HG03045 (cell line): ENCODE data around the gene SULF2.

ENCODE experiments used
- ATAC-seq: cut with Tn5 transposase; IDR thresholded peaks from one replicate; pipeline ENCODE4 v1.9.1; 2021; ENCODE audit warnings: mild to moderate bottlenecking, moderate library complexity; ENCODE audit not compliant: unreplicated experiment

SULF2 gene

GRCh38 chr20:47659904-47660601 is 125.2 kb downstream of the SULF2 start:
- ATAC-seq = no peak

DNA sequence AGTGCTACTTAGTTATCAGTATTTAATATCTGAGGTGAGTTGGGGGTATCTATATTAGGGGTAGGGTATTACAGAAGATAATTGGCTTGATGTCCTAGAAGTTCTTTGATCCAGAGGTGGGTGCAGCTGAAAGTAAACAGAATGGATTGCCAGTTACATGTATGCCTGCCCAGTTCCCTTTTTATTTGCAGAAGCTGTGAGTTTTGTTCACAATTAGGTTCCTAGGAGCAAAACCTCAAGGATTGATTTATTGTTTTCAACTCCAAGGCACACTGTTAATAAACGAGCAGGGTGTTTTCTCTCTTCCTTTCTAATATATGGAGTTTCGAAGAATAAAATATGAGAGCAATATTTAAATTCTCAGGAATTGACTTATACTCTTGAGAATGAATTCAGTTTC is 129.0 kb downstream of the SULF2 start:
- ATAC-seq = no peak

DNA sequence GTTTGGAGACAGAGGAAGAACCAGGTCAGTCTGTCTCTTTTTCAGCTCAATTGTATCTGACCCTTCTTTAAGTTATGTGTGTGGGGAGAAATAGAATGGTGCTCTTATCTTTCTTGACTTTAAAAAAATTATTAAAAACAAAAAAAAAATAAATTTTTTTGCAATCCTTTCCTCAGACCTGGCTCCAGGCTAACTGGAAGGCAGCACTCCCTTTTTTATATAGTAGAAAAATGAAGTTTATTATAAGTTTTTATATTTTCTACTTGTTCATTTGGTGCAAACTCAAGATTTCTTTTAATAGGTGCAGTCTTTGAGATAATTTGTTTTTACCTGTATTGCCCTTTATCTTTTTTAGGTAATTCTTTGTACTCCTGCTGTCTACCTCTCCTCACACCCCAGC is 129.6 kb downstream of the SULF2 start:
- no peak for ATAC-seq

DNA sequence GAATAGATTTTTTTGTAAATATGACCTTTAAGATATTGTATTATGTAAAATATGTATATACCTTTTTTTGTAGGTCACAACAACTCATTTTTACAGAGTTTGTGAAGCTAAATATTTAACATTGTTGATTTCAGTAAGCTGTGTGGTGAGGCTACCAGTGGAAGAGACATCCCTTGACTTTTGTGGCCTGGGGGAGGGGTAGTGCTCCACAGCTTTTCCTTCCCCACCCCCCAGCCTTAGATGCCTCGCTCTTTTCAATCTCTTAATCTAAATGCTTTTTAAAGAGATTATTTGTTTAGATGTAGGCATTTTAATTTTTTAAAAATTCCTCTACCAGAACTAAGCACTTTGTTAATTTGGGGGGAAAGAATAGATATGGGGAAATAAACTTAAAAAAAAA is 130.9 kb downstream of the SULF2 start:
- ATAC-seq = no peak

GRCh38 chr20:47653869-47654268 is 131.4 kb downstream of the SULF2 start:
- no peak for ATAC-seq

DNA sequence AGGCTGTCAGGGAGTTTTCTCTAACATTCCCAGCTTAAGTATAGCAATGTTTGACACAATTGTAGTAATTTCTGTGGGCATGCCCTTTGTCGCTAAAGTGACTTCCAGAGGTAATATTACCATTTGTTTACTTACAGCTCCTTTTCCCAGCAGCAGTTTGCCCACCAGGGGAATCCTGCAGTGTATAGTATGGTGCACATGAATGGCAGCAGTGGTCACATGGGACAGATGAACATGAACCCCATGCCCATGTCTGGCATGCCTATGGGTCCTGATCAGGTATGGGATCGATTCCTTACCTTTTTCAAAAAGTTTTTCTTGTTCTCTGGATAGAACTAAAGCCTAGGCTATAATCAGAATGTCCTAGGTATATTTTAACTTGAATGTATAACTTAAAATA is 132.5 kb downstream of the SULF2 start:
- ATAC-seq = no peak

GRCh38 chr20:47652301-47652700 is 133.0 kb downstream of the SULF2 start:
- ATAC-seq = no peak

DNA sequence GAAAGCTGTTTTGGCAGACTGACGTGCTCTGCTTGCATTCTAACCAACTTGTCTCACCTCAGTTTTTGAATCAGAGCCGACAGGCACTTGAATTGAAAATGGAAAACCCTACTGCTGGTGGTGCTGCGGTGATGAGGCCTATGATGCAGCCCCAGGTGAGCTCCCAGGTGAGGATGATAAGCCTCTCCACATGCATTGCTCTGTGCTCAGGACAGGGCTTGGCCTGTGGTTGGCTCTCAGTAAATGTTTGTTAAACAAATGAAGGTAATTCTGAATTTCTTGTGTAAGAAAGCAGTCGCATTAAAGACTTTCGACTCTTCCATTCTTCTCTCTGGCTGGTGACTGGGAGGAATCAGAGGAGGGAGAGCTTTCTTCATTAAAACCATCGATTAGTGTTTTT is 136.3 kb downstream of the SULF2 start:
- ATAC-seq = no peak

DNA sequence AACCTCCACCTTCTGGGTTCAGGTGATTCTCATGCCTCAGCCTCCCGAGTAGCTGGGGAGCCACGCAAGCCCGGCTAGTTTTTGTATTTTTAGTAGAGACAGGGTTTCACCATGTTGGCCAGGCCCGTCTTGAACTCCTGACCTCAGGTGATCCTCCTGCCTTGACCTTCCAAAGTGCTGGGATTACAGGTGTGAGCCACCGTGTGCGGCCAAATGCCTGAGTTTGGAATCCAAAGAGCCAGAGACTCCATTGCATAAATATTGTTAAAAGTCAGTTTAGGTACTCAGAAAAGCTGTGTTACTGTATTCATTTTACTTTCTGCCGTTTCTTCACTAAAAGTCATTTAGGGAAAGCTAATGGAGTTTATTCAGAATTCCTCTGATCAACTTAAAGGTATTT is 137.3 kb downstream of the SULF2 start:
- no peak for ATAC-seq

- no peak for ATAC-seq
Observed at GRCh38 chr20:47645632-47646031, 139.6 kb downstream of the SULF2 start.

DNA sequence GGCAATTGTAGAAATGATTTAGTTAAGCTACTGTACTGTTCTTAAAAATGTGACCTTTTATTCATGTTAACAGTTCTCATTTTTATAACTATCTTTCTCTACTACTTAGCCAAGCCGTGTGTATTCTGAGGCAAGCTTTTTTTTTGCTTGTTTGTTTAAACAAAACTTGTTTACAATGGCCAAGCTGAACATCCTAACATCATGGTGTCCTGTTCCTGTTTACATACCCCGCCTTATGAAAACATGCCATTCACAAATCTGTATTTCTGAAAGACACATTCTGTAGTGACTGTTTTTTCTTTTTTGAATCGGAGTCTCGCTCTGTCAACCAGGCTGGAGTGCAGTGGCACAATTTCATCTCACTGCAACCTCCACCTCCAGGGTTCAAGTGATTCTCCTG is 142.7 kb downstream of the SULF2 start:
- ATAC-seq = no peak

- ATAC-seq = no peak
Observed at GRCh38 chr20:47642118-47642517, 143.2 kb downstream of the SULF2 start.

GRCh38 chr20:47638851-47639250 is 146.4 kb downstream of the SULF2 start:
- no peak for ATAC-seq

DNA sequence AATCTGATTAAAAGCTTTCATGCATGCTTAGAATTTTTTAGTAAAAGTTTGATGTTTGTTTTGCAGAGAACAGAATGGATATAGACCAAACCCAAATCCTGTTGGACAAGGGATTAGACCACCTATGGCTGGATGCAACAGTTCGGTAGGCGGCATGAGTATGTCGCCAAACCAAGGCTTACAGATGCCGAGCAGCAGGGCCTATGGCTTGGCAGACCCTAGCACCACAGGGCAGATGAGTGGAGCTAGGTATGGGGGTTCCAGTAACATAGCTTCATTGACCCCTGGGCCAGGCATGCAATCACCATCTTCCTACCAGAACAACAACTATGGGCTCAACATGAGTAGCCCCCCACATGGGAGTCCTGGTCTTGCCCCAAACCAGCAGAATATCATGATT is 150.0 kb downstream of the SULF2 start:
- no peak for ATAC-seq

GRCh38 chr20:47631078-47631477 is 154.2 kb downstream of the SULF2 start:
- no peak for ATAC-seq

- no peak for ATAC-seq
Observed at GRCh38 chr20:47629907-47630306, 155.4 kb downstream of the SULF2 start.

- no peak for ATAC-seq
Observed at GRCh38 chr20:47627540-47627939, 157.7 kb downstream of the SULF2 start.

DNA sequence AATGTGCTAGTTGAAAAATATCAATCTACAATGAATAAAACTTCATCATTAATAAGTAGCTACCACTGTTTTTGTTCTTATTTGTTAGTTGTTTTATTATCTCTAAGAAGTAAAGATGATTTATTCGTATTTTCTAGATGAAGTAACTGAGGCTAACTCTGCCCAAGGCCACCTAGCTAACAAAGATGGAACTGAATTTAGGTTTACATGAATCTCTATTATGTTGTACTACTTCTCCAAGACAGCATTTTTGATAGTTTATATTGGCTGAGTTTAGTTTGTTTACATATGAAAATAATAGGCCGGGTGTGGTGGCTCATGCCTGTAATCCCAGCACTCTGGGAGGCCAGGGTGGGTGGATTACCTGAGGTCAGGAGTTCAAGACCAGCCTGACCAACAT is 162.1 kb downstream of the SULF2 start:
- no peak for ATAC-seq

GRCh38 chr20:47622118-47622665 is 163.1 kb downstream of the SULF2 start:
- no peak for ATAC-seq

DNA sequence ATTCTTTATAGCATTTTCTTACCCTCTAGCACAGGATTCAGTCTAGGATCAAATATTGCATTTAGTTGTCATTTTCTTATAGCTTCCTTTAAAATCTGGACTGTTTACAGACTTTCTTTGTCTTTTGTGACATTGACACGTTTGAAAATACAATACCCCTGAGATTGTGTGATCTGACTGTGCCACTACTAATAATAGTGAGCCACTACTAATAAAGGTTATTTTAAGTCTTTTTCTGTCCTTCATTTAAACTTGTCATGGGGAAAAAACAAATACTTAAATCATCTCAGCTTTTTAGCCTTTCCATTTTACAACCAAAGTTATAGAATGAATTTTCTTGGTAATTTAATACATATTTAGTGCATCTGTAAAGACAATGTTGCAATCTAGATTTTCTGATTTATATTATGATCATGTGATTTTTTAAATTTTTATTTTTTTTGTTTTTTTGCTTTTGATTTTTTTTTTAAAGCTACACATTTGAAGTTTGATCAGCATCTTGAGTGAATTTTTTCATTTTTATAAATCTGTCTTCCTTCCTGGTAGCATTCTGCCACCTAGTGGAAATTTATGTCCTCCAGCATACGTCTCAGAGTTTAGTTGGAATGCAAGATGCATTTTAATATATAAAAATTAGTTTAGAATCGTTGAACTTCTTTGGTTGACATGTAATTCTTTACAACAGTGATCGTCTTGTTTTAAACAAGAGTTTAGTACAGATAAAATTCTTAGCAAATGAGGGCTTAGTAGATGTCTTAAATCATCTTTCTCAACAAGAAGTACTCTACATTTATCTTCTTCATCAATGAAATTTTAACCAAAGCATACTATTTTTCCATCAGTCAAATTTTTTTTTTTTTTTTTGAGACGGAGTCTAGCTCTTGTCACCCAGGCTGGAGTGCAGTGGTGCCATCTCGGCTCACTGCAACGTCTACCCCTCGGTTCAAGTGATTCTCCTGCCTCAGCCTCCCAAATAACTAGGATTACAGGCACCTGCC is 164.2 kb downstream of the SULF2 start:
- no peak for ATAC-seq

DNA sequence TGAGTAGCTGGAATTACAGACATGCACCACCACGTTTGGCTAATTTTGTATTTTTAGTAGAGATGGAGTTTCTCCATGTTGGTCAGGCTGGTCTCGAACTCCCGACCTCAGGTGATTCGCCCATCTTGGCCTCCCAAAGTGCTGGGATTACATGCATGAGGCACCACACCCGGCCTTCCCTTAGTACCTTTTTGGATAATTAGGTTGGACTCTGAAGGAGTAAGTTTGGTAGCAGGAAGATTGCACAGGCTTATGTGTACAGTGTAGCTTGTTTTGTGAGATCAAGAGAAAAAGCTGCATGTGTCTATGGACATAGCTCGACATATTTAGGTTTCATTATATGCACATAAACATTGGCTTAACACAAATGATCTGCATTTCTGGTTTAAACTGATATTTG is 166.8 kb downstream of the SULF2 start:
- no peak for ATAC-seq
